HepG2 (cell line): ENCODE results near the gene TBCD. TPM values are rescaled to one million over a fixed set of nuclear protein-coding genes. Genes with fewer than 3 reads are reported as not detected.

Experiments used
- AGO2 ChIP-seq: fragments of 200-400 bp; formaldehyde crosslinking; optimal IDR thresholded peaks from 2 replicates; pipeline ENCODE3; 2017; ENCODE audit warnings: mild to moderate bottlenecking, low read depth, low read length, moderate library complexity
- BORCS8-MEF2B ChIP-seq: sonication (generic); formaldehyde crosslinking; IDR thresholded peaks from 2 replicates; pipeline ENCODE4 v1.8.0; 2022; ENCODE audit warnings: mild to moderate bottlenecking, missing genetic modification reagents
- BRCA1 ChIP-seq: sonication (generic); formaldehyde crosslinking; IDR thresholded peaks from 2 replicates; pipeline ENCODE4 v1.4.0; 2020; ENCODE audit warnings: missing genetic modification reagents
- CEBPG ChIP-seq: IDR thresholded peaks from 2 replicates; pipeline ENCODE4 v1.6.1; 2016
- CREM ChIP-seq, 2 experiments: sonication (generic) in 1 of 2; formaldehyde crosslinking in 1 of 2; IDR thresholded peaks; 2 replicates each; pipeline versions ENCODE4 v1.4.0 to v1.6.1; 2016 to 2020; ENCODE audit warnings: antibody characterized with exemption in 1 of 2, mild to moderate bottlenecking in 1 of 2, missing genetic modification reagents in 1 of 2
- ETV6 ChIP-seq: sonication (generic); formaldehyde crosslinking; conservative IDR thresholded peaks from 2 replicates; pipeline ENCODE4 v1.4.0; 2020; ENCODE audit warnings: missing genetic modification reagents
- FOXJ3 ChIP-seq: sonication (generic); formaldehyde crosslinking; IDR thresholded peaks from 2 replicates; pipeline ENCODE4 v1.4.0; 2020; ENCODE audit warnings: missing genetic modification reagents, mild to moderate bottlenecking, borderline replicate concordance
- FOXO4 ChIP-seq: sonication (generic); formaldehyde crosslinking; conservative IDR thresholded peaks from 2 replicates; pipeline ENCODE4 v1.8.1; 2023; ENCODE audit warnings: missing genetic modification reagents
- HMGA1 ChIP-seq: sonication (generic); formaldehyde crosslinking; conservative IDR thresholded peaks from 2 replicates; pipeline ENCODE4 v1.4.0; 2020; ENCODE audit warnings: missing genetic modification reagents
- HNF4A ChIP-seq: sonication (generic); formaldehyde crosslinking; IDR thresholded peaks from 2 replicates; pipeline ENCODE4 v1.4.0; 2020; ENCODE audit warnings: missing genetic modification reagents
- MAFF ChIP-seq: IDR thresholded peaks from 2 replicates; pipeline ENCODE4 v1.6.1; 2011; ENCODE audit warnings: low read depth, low read length, improper control_type of control experiment
- NFE2 ChIP-seq: sonication (generic); formaldehyde crosslinking; IDR thresholded peaks from 2 replicates; pipeline ENCODE4 v1.4.0; 2020; ENCODE audit warnings: missing genetic modification reagents
- PHF5A ChIP-seq: IDR thresholded peaks from one replicate; pipeline ENCODE4 v1.6.1; 2018; ENCODE audit warnings: low read depth, missing genetic modification reagents; ENCODE audit not compliant: unreplicated experiment
- PREB ChIP-seq: sonication (generic); formaldehyde crosslinking; IDR thresholded peaks from 2 replicates; pipeline ENCODE4 v1.4.0; 2020; ENCODE audit warnings: missing genetic modification reagents
- REPIN1 ChIP-seq: sonication (generic); formaldehyde crosslinking; IDR thresholded peaks from 2 replicates; pipeline ENCODE4 v1.8.0; 2022; ENCODE audit warnings: missing genetic modification reagents, low read depth, mild to moderate bottlenecking, borderline replicate concordance
- ZBTB21 ChIP-seq: sonication (generic); formaldehyde crosslinking; IDR thresholded peaks from 2 replicates; pipeline ENCODE4 v1.4.0; 2020; ENCODE audit warnings: missing genetic modification reagents
- ZKSCAN8 ChIP-seq: IDR thresholded peaks from 2 replicates; pipeline ENCODE4 v1.6.1; 2016; ENCODE audit warnings: borderline replicate concordance, missing genetic modification reagents, missing compliant biosample characterization
- ZNF317 ChIP-seq: sonication (generic); formaldehyde crosslinking; IDR thresholded peaks from 2 replicates; pipeline ENCODE4 v1.5.0; 2020; ENCODE audit warnings: mild to moderate bottlenecking, missing genetic modification reagents
- ZNF333 ChIP-seq: sonication (generic); formaldehyde crosslinking; IDR thresholded peaks from 2 replicates; pipeline ENCODE4 v1.4.0; 2020; ENCODE audit warnings: mild to moderate bottlenecking, missing genetic modification reagents, borderline replicate concordance
- ZNF343 ChIP-seq: sonication (generic); formaldehyde crosslinking; IDR thresholded peaks from 2 replicates; pipeline ENCODE4 v1.4.0; 2020; ENCODE audit warnings: mild to moderate bottlenecking, missing genetic modification reagents
- ZNF512 ChIP-seq: sonication (generic); formaldehyde crosslinking; IDR thresholded peaks from 2 replicates; pipeline ENCODE4 v1.4.0; 2020; ENCODE audit warnings: mild to moderate bottlenecking, missing genetic modification reagents
- ZNF564 ChIP-seq: sonication (generic); formaldehyde crosslinking; IDR thresholded peaks from 2 replicates; pipeline ENCODE4 v1.8.1; 2023; ENCODE audit warnings: mild to moderate bottlenecking, missing genetic modification reagents
- ZNF709 ChIP-seq: sonication (generic); formaldehyde crosslinking; IDR thresholded peaks from 2 replicates; pipeline ENCODE4 v1.5.0; 2020; ENCODE audit warnings: mild to moderate bottlenecking, missing genetic modification reagents
- ZNF784 ChIP-seq: sonication (generic); formaldehyde crosslinking; IDR thresholded peaks from 2 replicates; pipeline ENCODE4 v1.5.1; 2020; ENCODE audit warnings: missing genetic modification reagents, mild to moderate bottlenecking, borderline replicate concordance
- ZNF841 ChIP-seq: sonication (generic); formaldehyde crosslinking; IDR thresholded peaks from 2 replicates; pipeline ENCODE4 v1.8.1; 2023; ENCODE audit warnings: missing genetic modification reagents, borderline replicate concordance
- ZNF878 ChIP-seq: sonication (generic); formaldehyde crosslinking; IDR thresholded peaks from 2 replicates; pipeline ENCODE4 v1.8.1; 2023; ENCODE audit warnings: mild to moderate bottlenecking, missing genetic modification reagents, moderate library complexity
- polyA plus RNA-seq, 8 experiments: library from polyadenylated mRNA; depleted of rRNA in 3 of 8; stranded (reverse) in 7 of 8; unstranded in 1 of 8; fragments of >200 nt; fragmentation: Illumina TruSeq in 4 of 8; extraction: Trizol in 4 of 8; gene quantifications; 2 replicates each; pipeline versions ENCODE4 v1.2.1 to v1.2.3, GENCODE V29; 2011 to 2016; ENCODE audit warnings: low read depth in 4 of 8, missing spikeins in 1 of 8, mixed read lengths in 1 of 8; ENCODE audit not compliant: insufficient read depth in 1 of 8
- total RNA-seq, 5 experiments: library from RNA; depleted of rRNA; stranded (reverse); fragments of >200 nt; fragmentation: Illumina TruSeq; extraction: Trizol; gene quantifications; 2 replicates each; pipeline ENCODE4 v1.2.3, GENCODE V29; 2016; ENCODE audit warnings: low read depth in 1 of 5

TBCD gene
- total and polyA plus RNA-seq, 2 of the 13 experiments (the other 11 are each of a cell fraction or from before 2014, with no cell fraction given), result 33.9 to 54.8 TPM

GRCh38 chr17:82751571-82752370 lies at the start of gene TBCD (continued):
- TF ChIP-seq ZNF709 (CRISPR knock-in tag) (peak; percentile 91), FOXJ3 (CRISPR knock-in tag) (no peak), PHF5A (peak; percentile 81), ZNF333 (CRISPR knock-in tag) (no peak; the same call in 1 of the 2 replicates), NFE2 (CRISPR knock-in tag) (no peak), FOXO4 (CRISPR knock-in tag) (no peak), AGO2 (peak; percentile 95), ZNF512 (CRISPR knock-in tag) (0 out of 2 replicates have a peak, but pooled peaks have one; percentile 49), ZNF841 (CRISPR knock-in tag) (peak; percentile 76; the same call in 1 of the 2 replicates), ZNF317 (CRISPR knock-in tag) (no peak), PREB (no peak), ZNF784 (CRISPR knock-in tag) (no peak), ZNF564 (CRISPR knock-in tag) (peak; percentile 60; the same call in 1 of the 2 replicates), ZKSCAN8 (CRISPR knock-in tag) (peak; percentile 81; the same call in 1 of the 2 replicates), MAFF (no peak), HNF4A (peak; percentile 65), BRCA1 (CRISPR knock-in tag) (peak; percentile 87; the same call in 1 of the 2 replicates), ZNF343 (CRISPR knock-in tag) (0 out of 2 replicates have a peak, but pooled peaks have one; percentile 50), ETV6 (CRISPR knock-in tag) (peak; percentile 87; the same call in 1 of the 2 replicates), HMGA1 (no peak), BORCS8-MEF2B (peak; percentile 94), REPIN1 (CRISPR knock-in tag) (peak; percentile 94), ZBTB21 (0 out of 2 replicates have a peak, but pooled peaks have one; percentile 59), ZNF878 (CRISPR knock-in tag) (no peak; the same call in 1 of the 2 replicates), CREM (IDR thresholded peaks at IDR 0.05) (no peak; the same call in 1 of the 2 replicates), CREM (CRISPR knock-in tag; IDR thresholded peaks at IDR 0.05) (peak; percentile 37; the same call in 1 of the 2 replicates), CEBPG (CRISPR knock-in tag) (peak; percentile 40; the same call in 1 of the 2 replicates)
